NCI-H524 (cell line): ENCODE measurements around the gene CAMKMT.

ENCODE experiments used
- DNase-seq, 2 experiments: peaks; one replicate each; lab custom pipeline; 2025; lab: John Stamatoyannopoulos, UW

The CAMKMT gene

DNA sequence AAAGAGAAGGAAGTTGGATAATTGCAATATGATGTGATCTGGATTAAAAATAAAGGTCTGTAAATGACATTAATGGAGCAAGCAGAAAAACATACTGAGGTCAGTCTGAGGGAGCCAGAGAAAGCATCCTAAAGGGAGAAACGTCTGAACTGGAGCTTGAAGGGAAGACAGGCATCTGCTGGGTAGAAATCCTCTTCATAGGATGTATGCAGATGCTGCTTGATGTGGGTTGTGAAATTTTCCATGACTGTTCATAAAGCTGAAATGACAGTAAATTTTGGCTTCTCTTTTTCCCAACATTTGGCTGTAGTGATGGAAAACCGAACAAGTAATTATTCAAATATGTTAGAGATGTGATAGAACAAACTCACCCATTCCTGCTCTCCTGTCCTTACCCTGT lies 287.6 kb downstream of the CAMKMT start:
- no peak for DNase-seq

DNA sequence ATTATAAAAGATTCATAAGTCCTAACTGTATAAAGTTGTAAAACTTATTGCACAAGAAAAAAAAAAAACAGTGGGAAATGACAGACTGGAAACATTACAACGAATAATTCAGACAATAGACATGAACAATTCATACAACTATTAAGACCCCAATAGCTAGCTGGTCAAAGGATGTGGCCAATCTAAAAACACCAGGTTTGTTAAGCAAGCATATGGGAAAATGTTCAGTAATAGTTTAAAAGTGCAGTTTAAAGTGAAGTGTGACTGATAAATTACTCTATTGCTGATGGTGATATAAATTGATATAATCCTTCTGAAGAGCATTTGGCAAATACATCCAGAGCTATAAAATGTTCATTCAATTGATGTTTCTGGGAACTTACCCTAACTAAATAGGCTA lies 289.0 kb downstream of the CAMKMT start:
- DNase-seq = peak in 1 of 2 experiments; percentile 28

- DNase-seq = no peak
These were observed 290.2 kb downstream of the CAMKMT start for GRCh38 chr2:44651974-44652373.

- peak; percentile 95 to 99 for DNase-seq
These were observed 291.0 kb downstream of the CAMKMT start for GRCh38 chr2:44652701-44653100.

DNA sequence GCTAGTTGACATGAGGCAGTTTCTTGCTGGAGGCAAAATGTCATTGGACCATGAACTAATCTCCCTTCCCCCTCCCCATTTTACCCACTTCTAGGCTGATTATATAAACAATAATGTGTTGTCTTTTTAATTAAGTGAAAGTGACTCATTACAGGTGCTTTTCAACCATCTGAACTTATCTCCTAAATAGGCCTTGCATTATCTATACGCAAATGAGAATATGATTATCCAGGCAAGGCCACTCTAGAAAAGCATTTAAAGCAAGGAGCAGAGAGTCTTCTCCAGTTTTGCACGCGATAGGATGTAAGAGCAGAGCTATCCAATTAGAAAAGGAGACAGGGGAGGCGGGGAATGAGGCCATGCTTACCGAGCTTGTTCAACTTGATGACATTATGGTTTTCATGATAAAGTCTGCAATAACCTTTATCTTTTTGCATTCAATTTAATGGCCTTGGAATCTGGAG lies 293.7 kb downstream of the CAMKMT start:
- peak in 1 of 2 experiments; percentile 15 for DNase-seq

GRCh38 chr2:44656460-44656859 lies 294.7 kb downstream of the CAMKMT start:
- no peak for DNase-seq

- DNase-seq = no peak
These were observed 301.8 kb downstream of the CAMKMT start for GRCh38 chr2:44663471-44664073.

GRCh38 chr2:44668336-44668735 lies 306.6 kb downstream of the CAMKMT start:
- DNase-seq = peak; percentile 22 to 58

- DNase-seq = no peak
These were observed 309.5 kb downstream of the CAMKMT start for GRCh38 chr2:44671276-44671675.

DNA sequence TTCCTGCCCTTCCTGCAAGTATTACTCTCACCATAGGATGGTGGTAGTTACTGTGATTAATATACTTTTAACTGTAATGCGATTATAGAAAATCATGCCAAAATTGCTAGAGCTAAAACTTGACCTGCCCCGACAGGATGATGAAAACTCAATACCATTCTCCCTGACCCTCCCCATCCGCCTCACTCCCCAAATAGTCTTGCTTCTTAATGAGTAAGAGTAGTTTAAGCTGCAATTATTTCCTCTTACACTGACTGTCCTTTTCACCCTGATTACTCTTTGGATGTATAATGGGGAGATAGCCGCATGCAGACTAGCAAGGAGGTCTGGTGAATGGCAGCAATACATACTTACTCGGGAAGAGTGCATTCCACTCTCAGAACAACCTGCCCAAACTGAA lies 310.2 kb downstream of the CAMKMT start:
- DNase-seq = no peak

DNA sequence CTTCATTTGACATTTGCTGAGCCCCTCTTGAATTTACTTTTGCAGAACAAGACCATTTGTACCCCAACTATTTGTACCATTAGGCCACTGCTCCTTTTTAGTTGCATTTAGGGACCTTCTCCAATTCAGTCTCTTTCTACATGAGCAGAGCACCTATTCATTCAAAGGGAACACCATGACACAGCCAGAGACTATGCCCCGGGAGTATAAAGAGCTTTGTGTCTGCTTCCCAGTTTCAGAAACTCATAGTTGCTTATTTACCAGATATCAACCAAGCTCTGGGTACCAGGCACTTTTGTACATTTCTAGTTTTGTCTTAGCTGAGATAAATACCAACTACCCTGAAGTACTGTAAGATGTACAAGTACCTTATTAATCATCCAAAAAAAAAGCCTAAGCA lies 310.7 kb downstream of the CAMKMT start:
- DNase-seq = no peak

- peak in 1 of 2 experiments; percentile 39 for DNase-seq
These were observed 312.9 kb downstream of the CAMKMT start for GRCh38 chr2:44674473-44675284.

DNA sequence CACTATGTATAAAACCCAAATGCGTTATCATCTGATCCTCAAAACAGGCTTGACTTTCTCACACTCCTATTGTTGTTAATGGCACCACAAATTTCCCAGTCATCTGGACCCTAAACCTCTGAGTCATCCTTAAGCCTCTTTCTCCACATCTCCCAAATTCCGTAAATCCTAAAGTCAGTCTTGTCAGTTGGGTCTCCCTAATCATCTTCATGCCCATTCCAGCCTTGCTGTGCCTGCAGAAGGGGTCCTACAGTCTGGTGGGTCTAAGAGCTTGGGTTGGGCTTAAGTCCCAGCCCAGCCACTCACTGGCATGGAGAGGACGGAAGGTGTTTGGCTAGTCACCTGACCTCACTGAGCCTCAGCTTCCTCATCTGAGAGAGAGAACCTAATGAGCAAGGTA lies 314.6 kb downstream of the CAMKMT start:
- no peak for DNase-seq

DNA sequence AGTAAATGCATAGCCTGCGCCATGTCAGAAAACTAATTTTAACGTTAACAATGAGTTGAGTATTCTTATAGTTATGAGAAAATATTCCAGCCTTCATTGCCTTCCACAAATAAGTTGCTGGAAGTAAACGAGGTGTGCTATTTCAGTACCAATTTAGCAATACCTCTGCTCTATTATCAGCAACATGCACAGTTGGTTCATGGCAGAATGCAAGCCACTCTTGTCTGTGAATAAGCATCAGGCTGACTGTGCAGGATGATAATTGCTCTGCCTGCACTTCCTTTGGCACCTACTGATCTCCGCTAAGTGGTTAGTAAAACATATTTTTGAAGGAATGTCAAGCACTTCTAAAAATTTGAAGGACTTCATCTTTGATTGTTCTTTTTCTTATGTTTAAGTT lies 317.8 kb downstream of the CAMKMT start:
- peak; percentile 39 to 74 for DNase-seq

GRCh38 chr2:44679990-44680389 lies 318.2 kb downstream of the CAMKMT start:
- DNase-seq = peak in 1 of 2 experiments; percentile 52

GRCh38 chr2:44680424-44680971 lies 318.8 kb downstream of the CAMKMT start:
- DNase-seq = peak; percentile 78 to 90

GRCh38 chr2:44680983-44681531 lies 319.3 kb downstream of the CAMKMT start:
- DNase-seq = peak; percentile 89 to 95

- no peak for DNase-seq
These were observed 320.7 kb downstream of the CAMKMT start for GRCh38 chr2:44682459-44682858.

- no peak for DNase-seq
These were observed 322.8 kb downstream of the CAMKMT start for GRCh38 chr2:44684559-44684958.

GRCh38 chr2:44686561-44686960 lies 324.8 kb downstream of the CAMKMT start:
- DNase-seq = no peak

- no peak for DNase-seq
These were observed 326.1 kb downstream of the CAMKMT start for GRCh38 chr2:44687686-44688455.
